CD4-positive, alpha-beta memory T cell (primary cell): ENCODE measurements around the gene FUT6. TPM values are rescaled to one million over a fixed set of nuclear protein-coding genes. Genes with fewer than 3 reads are reported as not detected.
A peak's percentile ranks its signal among the peaks of the same experiment; 100 is the strongest.
"Not testable (repeated sequence)": the region's sequence is repeated elsewhere in the genome, so short reads cannot be mapped to it uniquely, and the experiment has no call there.

Source experiments
- CTCF ChIA-PET: fragments of 350-600 bp; sonication (Branson Sonifier 250); formaldehyde crosslinking; loops from one replicate; lab custom pipeline; 2021; ENCODE audit warnings: inconsistent platforms; ENCODE audit not compliant: partially characterized antibody; lab: Charles Lee
- POLR2A ChIA-PET: fragments of 350-600 bp; sonication (Branson Sonifier 250); formaldehyde crosslinking; loops from one replicate; lab custom pipeline; 2021; ENCODE audit not compliant: partially characterized antibody; lab: Charles Lee
- DNase-seq, 5 donors: peaks; one replicate each; pipeline versions ENCODE4 v3.0.0 to v3.0.0-alpha.2; 2020 to 2022; ENCODE audit warnings: mixed read lengths in 1 of 5
- H3K27ac ChIP-seq: one replicate; pipeline ENCODE4 v1.7.0; 2013; ENCODE audit warnings: low read depth, low read length
- H3K27me3 ChIP-seq: 2 replicates; pipeline ENCODE4 v1.7.0; 2013; ENCODE audit warnings: mild to moderate bottlenecking, low read length, moderate library complexity; ENCODE audit not compliant: insufficient read depth
- H3K36me3 ChIP-seq: 2 replicates; pipeline ENCODE4 v1.7.0; 2013; ENCODE audit warnings: mild to moderate bottlenecking, low read length, moderate library complexity; ENCODE audit not compliant: insufficient read depth
- H3K4me1 ChIP-seq: 2 replicates; pipeline ENCODE4 v1.7.0; 2013; ENCODE audit warnings: mild to moderate bottlenecking, low read length, moderate library complexity; ENCODE audit not compliant: insufficient read depth
- H3K4me3 ChIP-seq, 2 donors: one replicate each; pipeline ENCODE4 v1.7.0; 2013; ENCODE audit warnings: low read length in 2 of 2, mild to moderate bottlenecking in 1 of 2
- H3K9me3 ChIP-seq, 2 donors: one replicate each; pipeline ENCODE4 v1.7.0; 2013; ENCODE audit warnings: low read length in 2 of 2, control low read depth in 1 of 2; ENCODE audit not compliant: control insufficient read depth in 1 of 2
- H3K27ac Mint-ChIP-seq, 7 donors: one replicate each; pipeline ENCODE4 v1.8.0; 2020 to 2021; ENCODE audit warnings: mixed read lengths in 7 of 7, mild to moderate bottlenecking in 6 of 7, inconsistent platforms in 3 of 7, moderate library complexity in 3 of 7
- H3K27me3 Mint-ChIP-seq, 2 donors: one replicate each; pipeline ENCODE4 v1.8.0; 2020 to 2021; ENCODE audit warnings: mixed read lengths in 2 of 2
- H3K36me3 Mint-ChIP-seq, 2 donors: one replicate each; pipeline ENCODE4 v1.8.0; 2020 to 2021; ENCODE audit warnings: mixed read lengths in 2 of 2, inconsistent platforms in 1 of 2, mild to moderate bottlenecking in 1 of 2
- H3K4me1 Mint-ChIP-seq, 4 donors: one replicate each; pipeline ENCODE4 v1.8.0; 2020 to 2021; ENCODE audit warnings: mixed read lengths in 4 of 4, mild to moderate bottlenecking in 1 of 4
- H3K4me3 Mint-ChIP-seq, 8 donors: one replicate each; pipeline ENCODE4 v1.8.0; 2020 to 2021; ENCODE audit warnings: mixed read lengths in 8 of 8, mild to moderate bottlenecking in 7 of 8, moderate library complexity in 6 of 8, inconsistent platforms in 3 of 8
- H3K9me3 Mint-ChIP-seq, 8 donors: one replicate each; pipeline ENCODE4 v1.8.0; 2020 to 2021; ENCODE audit warnings: mixed read lengths in 8 of 8, mild to moderate bottlenecking in 5 of 8, inconsistent platforms in 3 of 8, moderate library complexity in 1 of 8
- intact Hi-C: fragments of 100-400 bp; cut with micrococcal nuclease; formaldehyde crosslinking; loops from one replicate; pipeline ENCODE4 v1.15.1; 2023
- polyA plus RNA-seq, 2 donors: library from polyadenylated mRNA; unstranded; fragments of 300-500 nt; fragmentation: Illumina TruSeq; gene quantifications; one replicate each; pipeline ENCODE4 v1.2.3, GENCODE V29; 2021
- total RNA-seq, 2 experiments: library from RNA; stranded (reverse); gene quantifications; one replicate each; pipeline ENCODE4 v1.2.3, GENCODE V29; 2021

FUT6 gene
- total and polyA plus RNA-seq, 4 experiments from 2014 or later: not detected

DNA sequence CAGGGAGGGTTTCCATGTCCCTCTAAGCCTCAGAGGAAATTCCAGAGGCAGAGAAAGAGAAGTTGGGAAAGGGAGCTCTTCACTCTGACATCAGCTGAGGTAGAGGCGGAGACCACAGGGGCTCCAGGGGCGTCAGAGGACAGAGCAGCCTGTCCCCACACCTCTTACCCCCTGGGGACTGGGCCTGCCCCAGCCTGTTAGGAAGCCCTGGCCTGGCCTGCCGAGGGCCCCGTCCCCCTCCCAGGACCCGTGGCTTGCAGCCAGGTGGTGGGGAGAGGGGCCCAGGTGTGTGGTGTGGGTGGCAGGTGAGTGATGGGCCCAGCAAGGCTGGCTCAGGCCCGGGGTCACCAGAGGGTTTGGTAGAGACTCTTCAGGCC lies 2.2 kb upstream of the FUT6 start:
- CTCF ChIA-PET, H3K4me3 Mint-ChIP-seq, H3K4me1 ChIP-seq, H3K4me3 ChIP-seq, H3K9me3 Mint-ChIP-seq, H3K36me3 ChIP-seq, H3K27me3 Mint-ChIP-seq, intact Hi-C loops, H3K36me3 Mint-ChIP-seq, DNase-seq, H3K27me3 ChIP-seq, POLR2A ChIA-PET, H3K27ac Mint-ChIP-seq, H3K4me1 Mint-ChIP-seq, H3K27ac ChIP-seq, H3K9me3 ChIP-seq: not testable (repeated sequence)

DNA sequence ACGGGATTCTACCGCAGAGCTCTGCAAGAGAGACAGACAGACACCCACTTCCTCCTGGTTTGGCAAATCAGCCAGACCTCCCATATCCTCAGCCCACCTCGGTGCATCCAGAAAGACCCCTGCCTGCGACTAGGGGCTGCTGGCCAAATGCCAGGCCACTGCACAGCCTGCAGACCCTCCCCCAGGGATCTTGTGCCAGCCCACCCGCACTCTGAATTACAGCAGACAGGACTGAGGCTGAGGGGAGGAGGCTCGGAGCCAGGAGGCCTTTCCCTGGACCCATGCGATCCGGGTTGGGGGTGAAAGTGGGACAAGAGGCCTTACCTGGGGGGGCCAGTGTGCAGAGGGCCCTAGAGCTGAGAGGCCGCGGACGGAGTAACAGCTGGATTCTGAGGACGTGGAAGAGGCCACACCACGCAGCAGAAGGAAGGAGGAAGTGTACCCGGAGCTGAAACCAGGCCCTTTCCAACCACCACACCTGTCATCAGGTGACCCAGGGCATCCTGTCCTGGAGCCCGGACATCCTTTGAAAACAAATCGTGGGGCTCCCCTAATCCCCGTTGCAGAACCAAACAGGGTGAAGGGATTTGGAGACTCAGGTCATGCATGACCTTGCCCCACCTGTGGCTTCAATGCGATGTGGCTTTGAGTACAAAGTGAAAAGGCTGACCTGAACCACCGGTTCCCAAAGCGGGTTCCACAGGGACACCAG lies 993 bp downstream of the FUT6 start:
- H3K36me3 ChIP-seq: no peaks in the 10 kb centered on the region
- ChIA-PET POLR2A (no interaction called here), CTCF (no interaction called here)
- no peaks in the 10 kb centered on the region for H3K27me3 ChIP-seq
- intact Hi-C loops: no loop called here
- no peak for DNase-seq
- peaks cover 3 to 6% of the 10 kb centered on the region in 2 donors for H3K27me3 Mint-ChIP-seq
- H3K4me1 Mint-ChIP-seq: peaks cover 0 to 7% (median under 1%) of the 10 kb centered on the region in 4 donors
- H3K4me3 ChIP-seq: no peak overlapping the region
- no peak overlapping the region for H3K27ac ChIP-seq
- no peaks in the 10 kb centered on the region for H3K36me3 Mint-ChIP-seq
- no peak overlapping the region for H3K27ac Mint-ChIP-seq
- peaks cover 0 to 3% (median 0%) of the 10 kb centered on the region in 8 donors for H3K9me3 Mint-ChIP-seq
- H3K4me1 ChIP-seq: no peaks in the 10 kb centered on the region
- no peaks in the 10 kb centered on the region for H3K9me3 ChIP-seq
- no peak overlapping the region for H3K4me3 Mint-ChIP-seq

DNA sequence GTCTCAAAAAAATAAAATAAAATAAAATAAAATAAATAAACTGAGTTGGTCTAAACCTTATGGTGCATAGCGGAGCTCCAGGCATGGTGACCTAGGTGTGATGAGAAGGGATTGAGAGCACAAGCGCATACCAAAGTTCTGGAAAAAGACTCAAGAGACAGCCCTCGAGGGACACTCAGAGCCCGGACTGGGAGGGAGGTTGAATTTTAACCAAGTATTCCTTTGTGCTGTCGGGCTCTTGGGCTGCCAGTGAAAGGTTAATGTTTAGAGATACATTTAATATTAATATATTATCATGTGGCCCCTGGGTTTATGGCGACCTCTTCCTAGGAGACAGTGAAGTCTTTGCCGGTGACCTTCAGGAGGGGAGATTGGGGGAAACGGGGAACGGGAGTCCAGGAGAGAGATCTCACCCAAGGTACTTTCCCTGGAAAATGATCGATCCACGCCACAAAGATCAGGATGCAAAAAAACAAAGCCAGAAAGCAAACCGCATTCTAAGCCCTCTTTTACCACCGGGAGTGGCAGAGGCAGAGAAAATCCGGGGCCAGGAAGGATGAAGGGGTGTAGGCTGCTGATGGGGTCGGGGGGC lies 1.6 kb downstream of the FUT6 start:
- H3K27me3 ChIP-seq: no peaks in the 10 kb centered on the region
- Mint-ChIP-seq H3K27me3 (peaks cover 3 to 5% of the 10 kb centered on the region in 2 donors), H3K9me3 (peaks cover 0 to 3% (median 0%) of the 10 kb centered on the region in 8 donors), H3K4me1 (peaks cover 0 to 7% (median under 1%) of the 10 kb centered on the region in 4 donors), H3K36me3 (no peaks in the 10 kb centered on the region), H3K4me3 (no peak overlapping the region), H3K27ac (peak overlapping the region in 1 of 7 donors; percentile 27)
- ChIA-PET POLR2A (no interaction called here), CTCF (no interaction called here)
- H3K4me3 ChIP-seq: no peak overlapping the region
- intact Hi-C loops: no loop called here
- no peak overlapping the region for H3K27ac ChIP-seq
- DNase-seq: no peak
- no peaks in the 10 kb centered on the region for H3K4me1 ChIP-seq
- H3K9me3 ChIP-seq: no peaks in the 10 kb centered on the region
- no peaks in the 10 kb centered on the region for H3K36me3 ChIP-seq

DNA sequence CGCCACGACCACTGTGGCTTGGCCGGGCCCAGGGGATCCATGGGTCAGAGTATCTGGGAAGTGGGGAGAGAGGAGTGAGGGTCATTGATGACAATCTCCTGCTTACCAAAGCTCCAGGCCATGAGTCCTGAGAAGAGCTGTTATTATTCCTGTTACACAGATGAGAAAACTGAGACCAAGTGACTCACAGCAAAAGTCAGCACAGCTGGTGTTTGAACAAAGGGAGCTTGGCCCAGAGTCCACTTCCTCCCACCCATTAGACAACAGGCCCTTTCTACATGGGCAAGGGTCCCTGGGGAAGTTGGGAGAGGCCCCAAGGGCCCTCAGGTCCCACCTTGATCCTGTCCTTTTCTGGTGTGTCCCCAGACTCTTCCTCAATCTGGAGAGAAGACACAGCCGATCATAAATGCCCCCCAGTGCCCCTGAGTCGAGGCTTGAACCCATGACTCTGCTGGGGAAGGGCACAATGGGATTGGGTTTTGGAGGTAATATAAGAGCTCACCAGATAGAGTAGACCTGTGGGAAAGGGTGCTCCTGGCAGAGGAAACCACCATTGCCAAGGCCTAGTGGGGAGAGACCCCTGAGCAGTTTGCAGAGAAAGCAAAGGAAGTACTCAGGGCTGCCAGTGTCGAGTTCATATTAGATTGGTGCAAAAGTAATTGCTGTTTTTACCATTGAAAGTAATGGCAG lies 6.8 kb downstream of the FUT6 start:
- CTCF ChIA-PET: no interaction called here
- H3K4me1 Mint-ChIP-seq: peaks cover 0 to 9% (median 5%) of the 10 kb centered on the region in 4 donors
- H3K4me3 Mint-ChIP-seq: no peak overlapping the region
- POLR2A ChIA-PET: no interaction called here
- H3K9me3 Mint-ChIP-seq: peaks cover 0 to 3% (median 0%) of the 10 kb centered on the region in 8 donors
- Histone ChIP-seq H3K9me3 (no peaks in the 10 kb centered on the region), H3K4me3 (no peak overlapping the region), H3K27ac (no peak overlapping the region), H3K4me1 (peaks cover 12% of the 10 kb centered on the region), H3K36me3 (no peaks in the 10 kb centered on the region), H3K27me3 (no peaks in the 10 kb centered on the region)
- peaks cover 0 to 3% of the 10 kb centered on the region in 2 donors for H3K36me3 Mint-ChIP-seq
- peaks cover 3% of the 10 kb centered on the region in 2 donors for H3K27me3 Mint-ChIP-seq
- H3K27ac Mint-ChIP-seq: no peak overlapping the region
- no peak for DNase-seq
- intact Hi-C loops: no loop called here

DNA sequence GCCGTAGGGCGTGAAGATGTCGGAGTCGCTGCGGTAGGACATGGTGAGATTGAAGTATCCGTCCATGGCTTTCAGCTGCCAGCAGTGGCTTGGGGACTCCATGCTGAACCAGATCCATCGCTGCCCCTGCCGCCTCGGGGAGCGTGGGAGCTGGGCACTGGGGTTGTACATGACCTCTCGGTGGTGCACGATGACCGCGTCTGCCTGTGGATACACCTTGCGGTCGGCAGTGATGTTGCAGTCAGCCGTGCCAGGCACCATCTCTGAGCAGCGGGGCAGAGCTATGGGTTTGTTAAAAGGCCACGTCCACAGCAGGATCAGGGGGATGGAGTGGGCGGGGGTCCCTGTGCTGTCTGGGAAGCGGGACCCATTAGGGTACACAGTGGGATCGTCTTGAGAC lies 7.4 kb downstream of the FUT6 start:
- H3K36me3 Mint-ChIP-seq: peaks cover 0 to 3% of the 10 kb centered on the region in 2 donors

DNA sequence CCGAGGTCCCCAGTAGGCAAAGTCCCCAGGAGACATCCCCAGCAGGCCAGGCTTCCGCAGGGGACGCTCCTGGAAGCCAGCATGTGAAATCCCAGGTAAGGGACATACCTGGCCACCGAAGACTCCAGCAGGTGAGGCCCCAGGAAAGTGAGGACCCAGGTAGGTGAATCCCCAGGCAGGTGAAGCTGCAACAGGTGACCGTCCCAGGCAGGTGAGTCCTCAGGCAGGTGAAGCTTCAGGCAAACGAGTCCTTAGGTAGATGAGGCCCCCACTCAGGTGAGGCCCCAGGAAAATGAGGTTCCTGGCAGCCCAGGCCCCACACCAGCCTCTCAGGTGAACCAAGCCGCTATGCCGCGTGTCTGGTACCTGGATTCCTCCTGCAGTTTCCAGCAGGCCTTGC lies 8.3 kb downstream of the FUT6 start:
- POLR2A ChIA-PET: no interaction called here
- Histone ChIP-seq H3K27ac (no peak overlapping the region), H3K4me3 (no peak overlapping the region), H3K4me1 (peaks cover 22% of the 10 kb centered on the region), H3K27me3 (no peaks in the 10 kb centered on the region), H3K9me3 (no peaks in the 10 kb centered on the region), H3K36me3 (no peaks in the 10 kb centered on the region)
- Mint-ChIP-seq H3K4me3 (no peak overlapping the region), H3K36me3 (peaks cover 0 to 3% of the 10 kb centered on the region in 2 donors), H3K27ac (no peak overlapping the region), H3K4me1 (peaks cover 3 to 17% (median 10%) of the 10 kb centered on the region in 4 donors), H3K9me3 (peaks cover 0 to 3% (median 0%) of the 10 kb centered on the region in 8 donors), H3K27me3 (peaks cover 1 to 3% of the 10 kb centered on the region in 2 donors)
- no peak for DNase-seq
- CTCF ChIA-PET: interaction anchor here (1.5 kb wide), 1 partner anchor 27 kb away, joined by 5 read pairs; no protein-coding TSS in a partner anchor
- intact Hi-C loops: no loop called here

More for the DNA sequence above, 7.4 kb downstream of the FUT6 start:
- ChIA-PET CTCF (no interaction called here), POLR2A (no interaction called here)
- peaks cover 3 to 13% (median 8%) of the 10 kb centered on the region in 4 donors for H3K4me1 Mint-ChIP-seq
- intact Hi-C loops: no loop called here
- Histone ChIP-seq H3K27ac (no peak overlapping the region), H3K27me3 (no peaks in the 10 kb centered on the region), H3K4me1 (peaks cover 17% of the 10 kb centered on the region), H3K4me3 (no peak overlapping the region), H3K36me3 (no peaks in the 10 kb centered on the region), H3K9me3 (no peaks in the 10 kb centered on the region)
- H3K27me3 Mint-ChIP-seq: peaks cover 1 to 3% of the 10 kb centered on the region in 2 donors
- H3K9me3 Mint-ChIP-seq: peaks cover 0 to 3% (median 0%) of the 10 kb centered on the region in 8 donors
- DNase-seq: no peak
- no peak overlapping the region for H3K4me3 Mint-ChIP-seq
- no peak overlapping the region for H3K27ac Mint-ChIP-seq
